GM21529 (cell line): ENCODE measurements around the gene ZNF691.
"Not testable (repeated sequence)": the region's sequence is repeated elsewhere in the genome, so short reads cannot be mapped to it uniquely, and the experiment has no call there.

ENCODE experiments used
- ATAC-seq: cut with Tn5 transposase; IDR thresholded peaks from one replicate; pipeline ENCODE4 v1.9.1; 2021; ENCODE audit not compliant: unreplicated experiment

ZNF691 gene

GRCh38 chr1:42853116-42853884, 6.9 kb downstream of the ZNF691 start:
- ATAC-seq, result no peak

- ATAC-seq, result not testable (repeated sequence)
Observed at GRCh38 chr1:42856554-42856953, 10.1 kb downstream of the ZNF691 start.

- ATAC-seq, result not testable (repeated sequence)
Observed at GRCh38 chr1:42859366-42859765, 13.0 kb downstream of the ZNF691 start.

GRCh38 chr1:42860339-42861013, 14.1 kb downstream of the ZNF691 start:
- no peak for ATAC-seq

GRCh38 chr1:42861014-42861399, 14.6 kb downstream of the ZNF691 start:
- no peak for ATAC-seq

GRCh38 chr1:42866549-42866948, 20.1 kb downstream of the ZNF691 start:
- ATAC-seq, result no peak

- not testable (repeated sequence) for ATAC-seq
Observed at GRCh38 chr1:42868466-42868865, 22.1 kb downstream of the ZNF691 start.

GRCh38 chr1:42869254-42869653, 22.8 kb downstream of the ZNF691 start:
- ATAC-seq, result not testable (repeated sequence)

GRCh38 chr1:42869751-42870150, 23.3 kb downstream of the ZNF691 start:
- ATAC-seq, result not testable (repeated sequence)

GRCh38 chr1:42873108-42873507, 26.7 kb downstream of the ZNF691 start:
- ATAC-seq, result not testable (repeated sequence)

- no peak for ATAC-seq
Observed at GRCh38 chr1:42873670-42874069, 27.3 kb downstream of the ZNF691 start.

GRCh38 chr1:42876009-42876408, 29.6 kb downstream of the ZNF691 start:
- ATAC-seq, result no peak

GRCh38 chr1:42877380-42877779, 31.0 kb downstream of the ZNF691 start:
- ATAC-seq, result no peak

GRCh38 chr1:42880384-42880783, 34.0 kb downstream of the ZNF691 start:
- no peak for ATAC-seq

GRCh38 chr1:42886046-42886739, 39.8 kb downstream of the ZNF691 start:
- no peak for ATAC-seq

- no peak for ATAC-seq
Observed at GRCh38 chr1:42886800-42887199, 40.4 kb downstream of the ZNF691 start.

GRCh38 chr1:42887366-42887765, 41.0 kb downstream of the ZNF691 start:
- ATAC-seq, result no peak

- no peak for ATAC-seq
Observed at GRCh38 chr1:42888013-42888633, 41.7 kb downstream of the ZNF691 start.

GRCh38 chr1:42889264-42889663, 42.9 kb downstream of the ZNF691 start:
- ATAC-seq, result no peak

- ATAC-seq, result no peak
Observed at GRCh38 chr1:42891465-42892138, 45.2 kb downstream of the ZNF691 start.

- not testable (repeated sequence) for ATAC-seq
Observed at GRCh38 chr1:42899960-42900359, 53.5 kb downstream of the ZNF691 start.
